GM18526 (cell line): ENCODE data around the gene OR5H14.

Experiments
- POLR2A ChIP-seq: IDR thresholded peaks from 3 replicates; pipeline ENCODE4 v1.6.1; 2011; ENCODE audit not compliant: insufficient read length; ENCODE audit errors: extremely low read depth

Gene OR5H14

DNA sequence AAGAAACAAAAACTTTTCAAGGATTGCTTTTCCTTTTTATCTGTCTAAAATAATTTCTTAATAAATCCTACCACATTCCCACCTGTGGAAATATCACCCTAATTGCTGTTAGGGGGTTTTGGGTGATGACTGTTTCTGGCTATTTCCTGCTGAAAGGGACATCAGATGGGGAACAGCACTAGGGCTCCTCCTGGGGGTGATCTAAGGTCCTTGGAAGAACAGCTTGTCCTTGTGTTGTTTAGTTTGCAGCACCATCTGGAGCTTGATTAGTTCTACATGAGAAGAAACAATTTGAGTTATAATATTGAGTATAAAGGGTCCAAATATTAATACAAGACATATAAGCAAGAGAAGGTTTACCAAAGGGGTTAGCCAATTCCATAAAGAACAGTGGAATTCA, 37.9 kb downstream of the OR5H14 start:
- TF ChIP-seq POLR2A, result no peak

DNA sequence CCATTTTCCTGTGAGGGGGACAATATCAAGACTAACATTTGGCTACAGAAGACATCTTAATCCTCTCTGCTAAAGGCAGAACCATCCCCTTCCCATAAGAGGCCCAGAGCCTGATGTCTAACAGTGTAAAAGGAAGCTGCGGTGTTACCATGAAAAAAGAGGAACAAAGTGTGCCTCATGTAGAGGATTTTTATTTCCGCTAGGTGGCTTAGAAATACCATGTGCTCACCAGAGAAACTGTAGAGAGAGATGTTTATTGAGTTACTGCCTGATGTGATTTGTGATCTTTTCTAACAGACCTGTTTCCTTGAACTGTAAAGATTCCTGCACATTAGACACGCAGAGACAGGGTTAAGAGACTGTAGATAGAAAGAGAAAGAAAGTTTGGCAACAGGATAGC, 41.3 kb downstream of the OR5H14 start:
- no peak for TF ChIP-seq POLR2A

DNA sequence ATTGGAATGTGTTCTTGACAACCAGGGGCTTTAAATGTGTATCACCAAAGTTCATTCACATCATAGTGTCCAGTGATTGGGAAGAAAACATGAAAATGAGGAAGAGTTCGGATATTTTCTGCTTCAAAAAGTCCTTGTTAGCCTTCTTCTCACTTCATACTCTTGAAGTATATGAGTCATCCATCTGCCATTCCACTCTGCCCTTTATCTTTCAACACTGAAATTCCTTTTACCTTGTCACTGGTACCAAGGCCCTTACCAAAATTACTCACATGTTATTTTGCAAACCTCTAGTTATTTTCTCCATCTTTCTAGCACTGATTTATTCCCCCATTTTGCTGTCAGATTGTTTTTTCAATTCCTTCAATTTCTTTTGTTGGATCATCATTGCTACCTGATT, 51.7 kb downstream of the OR5H14 start:
- no peak for TF ChIP-seq POLR2A
